HCT116 (cell line): ENCODE measurements around the gene PRSS53. TPM values are rescaled to one million over a fixed set of nuclear protein-coding genes. Genes with fewer than 3 reads are reported as not detected.

Experiments used
- ATAC-seq: fragments of 200-7000 bp; cut with Tn5 transposase; 2 replicates; pipeline ENCODE4 v1.9.1; 2020; ENCODE audit warnings: mild to moderate bottlenecking, moderate library complexity
- BruUV-seq: library from RNA; stranded (reverse); fragments of 400-500 nt; replicated peaks from 2 replicates; lab custom pipeline; 2021; lab: Mats Ljungman, UMichigan
- CTCF ChIA-PET: fragments of 300-600 bp; sonication (Branson Sonifier 250); formaldehyde crosslinking; loops from one replicate; lab custom pipeline; 2021; ENCODE audit warnings: antibody characterized with exemption; lab: Charles Lee
- POLR2A ChIA-PET: fragments of 300-600, 350-600 bp; sonication (Branson Sonifier 250); formaldehyde crosslinking; loops from one replicate; lab custom pipeline; 2021; ENCODE audit warnings: antibody characterized with exemption; lab: Charles Lee
- RAD21 ChIA-PET, 2 experiments: fragments of 300-600 bp; sonication (Branson Sonifier 250); formaldehyde crosslinking; loops; one replicate each; lab custom pipeline; 2023; ENCODE audit warnings: low total read pairs in 2 of 2; ENCODE audit not compliant: uncharacterized antibody in 2 of 2, unreplicated experiment in 2 of 2, low non-redundant PET in 1 of 2; lab: Charles Lee
- DNase-seq: peaks from one replicate; pipeline ENCODE4 v3.0.0-alpha.2; 2010; ENCODE audit warnings: low read depth, low spot score
- H2AFZ ChIP-seq: fragments of 200-600 bp; shearing (Covaris generic), sonication (generic); 2 replicates; pipeline ENCODE4 v1.6.1; 2017; ENCODE audit warnings: low read depth, mixed run types, mixed read lengths, antibody characterized with exemption, low read length; ENCODE audit not compliant: poor library complexity, severe bottlenecking
- H3K27ac ChIP-seq: 2 replicates; pipeline ENCODE4 v1.5.1; 2012; ENCODE audit warnings: low read depth, low read length
- H3K27me3 ChIP-seq: fragments of 200-600 bp; sonication (generic); 2 replicates; pipeline ENCODE4 v1.6.1; 2016; ENCODE audit warnings: mixed run types, low read length, mixed read lengths; ENCODE audit not compliant: insufficient read depth
- H3K36me3 ChIP-seq, 2 experiments: fragments of 200-500 bp in 1 of 2; fragments of 200-600 bp in 1 of 2; sonication (Bioruptor generic) in 1 of 2; sonication (generic) in 1 of 2; 2 replicates each; pipeline versions ENCODE4 v1.5.1 to v1.6.1; 2014 to 2016; ENCODE audit warnings: low read length in 2 of 2, inconsistent platforms in 1 of 2, mixed read lengths in 1 of 2, mixed run types in 1 of 2; ENCODE audit not compliant: insufficient read depth in 2 of 2, control insufficient read depth in 1 of 2
- H3K4me1 ChIP-seq, 2 experiments: fragments of 200-600 bp in 1 of 2; sonication (generic) in 1 of 2; 2 replicates each; pipeline versions ENCODE4 v1.5.1 to v1.6.1; 2012 to 2017; ENCODE audit warnings: low read length in 2 of 2, inconsistent platforms in 1 of 2, mild to moderate bottlenecking in 1 of 2, mixed read lengths in 1 of 2, mixed run types in 1 of 2, moderate library complexity in 1 of 2; ENCODE audit not compliant: insufficient read depth in 2 of 2, control insufficient read depth in 1 of 2
- H3K4me2 ChIP-seq: fragments of 200-600 bp; sonication (generic); 2 replicates; pipeline ENCODE4 v1.6.1; 2017; ENCODE audit warnings: mixed run types, low read length, mixed read lengths
- H3K4me3 ChIP-seq, 2 experiments: fragments of 200-600 bp in 1 of 2; sonication (generic) in 1 of 2; replicated peaks in 1 of 2; 2 replicates each; pipeline ENCODE4 v1.5.1; 2011 to 2016; ENCODE audit warnings: low read length in 2 of 2, control low read depth in 1 of 2, low read depth in 1 of 2, mild to moderate bottlenecking in 1 of 2, mixed read lengths in 1 of 2, mixed run types in 1 of 2
- H3K79me2 ChIP-seq: fragments of 200-600 bp; sonication (generic); 2 replicates; pipeline ENCODE4 v1.6.1; 2017; ENCODE audit warnings: mild to moderate bottlenecking, mixed run types, low read length, moderate library complexity, mixed read lengths; ENCODE audit not compliant: insufficient read depth
- H3K9ac ChIP-seq: fragments of 200-600 bp; sonication (generic); 2 replicates; pipeline ENCODE4 v1.6.1; 2016; ENCODE audit warnings: low read length, mixed read lengths
- H3K9me2 ChIP-seq: fragments of 200-600 bp; sonication (generic), shearing (Covaris generic); 2 replicates; pipeline ENCODE4 v1.6.1; 2017; ENCODE audit warnings: mixed run types, mild to moderate bottlenecking, moderate library complexity; ENCODE audit not compliant: insufficient read depth
- H3K9me3 ChIP-seq, 2 experiments: fragments of 200-500 bp in 1 of 2; fragments of 200-600 bp in 1 of 2; sonication (Bioruptor generic) in 1 of 2; sonication (generic) in 1 of 2; 2 replicates each; pipeline ENCODE4 v1.6.1; 2014 to 2017; ENCODE audit warnings: low read length in 2 of 2, mixed read lengths in 2 of 2, inconsistent platforms in 1 of 2, low read depth in 1 of 2, mild to moderate bottlenecking in 1 of 2, mixed run types in 1 of 2, moderate library complexity in 1 of 2; ENCODE audit not compliant: control insufficient read depth in 1 of 2, insufficient read depth in 1 of 2
- H4K20me1 ChIP-seq: fragments of 200-600 bp; sonication (generic), shearing (Covaris generic); 2 replicates; pipeline ENCODE4 v1.6.1; 2017; ENCODE audit warnings: mixed run types, mild to moderate bottlenecking, moderate library complexity; ENCODE audit not compliant: insufficient read depth
- CBX3 ChIP-seq: IDR thresholded peaks from 2 replicates; pipeline ENCODE4 v1.6.1; 2012; ENCODE audit warnings: low read depth
- EGR1 ChIP-seq: IDR thresholded peaks from 2 replicates; pipeline ENCODE4 v1.6.1; 2012; ENCODE audit warnings: low read depth
- ELF1 ChIP-seq: IDR thresholded peaks from 2 replicates; pipeline ENCODE4 v1.6.1; 2012; ENCODE audit warnings: low read depth, borderline replicate concordance
- FOSL1 ChIP-seq: IDR thresholded peaks from 2 replicates; pipeline ENCODE4 v1.6.1; 2012; ENCODE audit warnings: low read depth
- JUND ChIP-seq: IDR thresholded peaks from 2 replicates; pipeline ENCODE4 v1.6.1; 2012
- POLR2A ChIP-seq: IDR thresholded peaks from 2 replicates; pipeline ENCODE4 v1.7.0; 2011; ENCODE audit warnings: borderline replicate concordance; ENCODE audit not compliant: insufficient read depth, insufficient read length; ENCODE audit errors: extremely low read depth
- POLR2AphosphoS5 ChIP-seq: IDR thresholded peaks from 2 replicates; pipeline ENCODE4 v1.6.1; 2011; ENCODE audit warnings: mild to moderate bottlenecking, low read depth, low read length, moderate library complexity
- RAD21 ChIP-seq: IDR thresholded peaks from 2 replicates; pipeline ENCODE4 v1.6.1; 2012; ENCODE audit warnings: low read depth, mild to moderate bottlenecking
- SIN3A ChIP-seq: IDR thresholded peaks from 2 replicates; pipeline ENCODE4 v1.6.1; 2012; ENCODE audit warnings: low read depth
- SP1 ChIP-seq: IDR thresholded peaks from 2 replicates; pipeline ENCODE4 v1.6.1; 2012; ENCODE audit warnings: low read depth
- SRF ChIP-seq: IDR thresholded peaks from 2 replicates; pipeline ENCODE4 v1.6.1; 2012; ENCODE audit warnings: low read depth
- TCF7L2 ChIP-seq: IDR thresholded peaks from 2 replicates; pipeline ENCODE4 v1.7.0; 2011; ENCODE audit warnings: borderline replicate concordance, inconsistent platforms; ENCODE audit not compliant: insufficient read depth, insufficient read length; ENCODE audit errors: extremely low read depth
- YY1 ChIP-seq: IDR thresholded peaks from 2 replicates; pipeline ENCODE4 v1.6.1; 2011; ENCODE audit warnings: low read length, low read depth, moderate library complexity, mild to moderate bottlenecking; ENCODE audit not compliant: insufficient replicate concordance; ENCODE audit errors: extremely low read depth
- ZFX ChIP-seq: fragments of 450-650 bp; IDR thresholded peaks from 2 replicates; pipeline ENCODE4 v1.6.1; 2017
- ZNF274 ChIP-seq: fragments of 200-500 bp; sonication (Bioruptor generic); IDR thresholded peaks from 2 replicates; pipeline ENCODE4 v1.6.1; 2014; ENCODE audit warnings: mild to moderate bottlenecking, low read depth, low read length, inconsistent platforms
- intact Hi-C: fragments of 100-400 bp; cut with micrococcal nuclease; formaldehyde crosslinking; loops from 2 replicates; pipeline ENCODE4 v1.10.0; 2022
- total RNA-seq: library from RNA; stranded (reverse); gene quantifications from one replicate; pipeline ENCODE4 v1.2.1, GENCODE V29; 2021; ENCODE audit not compliant: unreplicated experiment
- TF ChIP-seq, protein P1 (sequence below), 3 experiments: fragments of 200-600 bp in 1 of 3; sonication (generic) in 1 of 3; IDR thresholded peaks in 2 of 3; conservative IDR thresholded peaks in 1 of 3; 2 replicates each; pipeline ENCODE4 v1.5.1; 2012 to 2017; ENCODE audit warnings: low read depth in 2 of 3, low read length in 2 of 3, antibody characterized with exemption in 1 of 3, borderline replicate concordance in 1 of 3, control low read depth in 1 of 3, mild to moderate bottlenecking in 1 of 3, mixed read lengths in 1 of 3, mixed run types in 1 of 3, moderate library complexity in 1 of 3; ENCODE audit not compliant: insufficient read depth in 1 of 3
- TF ChIP-seq, protein P2 (sequence below): IDR thresholded peaks from 2 replicates; pipeline ENCODE4 v1.6.1; 2012; ENCODE audit warnings: low read depth
- TF ChIP-seq, protein P3 (sequence below): IDR thresholded peaks from 2 replicates; pipeline ENCODE4 v1.6.1; 2011; ENCODE audit warnings: mild to moderate bottlenecking, low read length, moderate library complexity; ENCODE audit not compliant: insufficient replicate concordance; ENCODE audit errors: extremely low read depth
- TF ChIP-seq, protein P4 (sequence below): IDR thresholded peaks from 2 replicates; pipeline ENCODE4 v1.6.1; 2012
- TF ChIP-seq, protein P5 (sequence below): IDR thresholded peaks from 2 replicates; pipeline ENCODE4 v1.6.1; 2012

PRSS53 gene
- total RNA-seq, 1 experiment from 2014 or later, result 11.6 TPM

DNA sequence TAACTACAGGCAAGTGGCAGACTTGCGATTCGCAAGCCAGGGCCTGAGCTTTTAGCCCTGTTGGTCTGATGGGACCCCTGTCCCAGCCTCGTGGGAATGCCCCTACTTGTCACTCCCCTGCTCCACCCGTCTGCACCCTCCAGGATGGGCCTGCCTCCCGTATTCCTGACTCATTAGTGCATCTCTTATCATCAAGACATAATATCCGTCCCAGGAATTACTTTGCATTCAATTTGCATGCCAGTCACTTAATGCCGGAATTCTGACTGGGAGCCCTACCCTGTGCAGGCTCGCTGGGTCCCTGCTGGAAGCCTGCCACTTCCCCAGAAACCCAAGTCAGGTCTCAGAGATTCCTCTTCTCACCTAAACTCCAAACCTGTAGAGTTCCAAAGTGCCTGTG is 3.3 kb downstream of the PRSS53 start:
- H3K4me2 ChIP-seq, result no peak overlapping the region
- no peak overlapping the region for H2AFZ ChIP-seq
- no peaks in the 10 kb centered on the region for H4K20me1 ChIP-seq
- intact Hi-C loops, result no loop called here
- H3K4me3 ChIP-seq, result no peak overlapping the region
- DNase-seq (no peak), ATAC-seq (no peak)
- BruUV-seq, result no TSS peak
- POLR2A ChIA-PET, result no interaction called here
- no peak overlapping the region for H3K9ac ChIP-seq
- RAD21 ChIA-PET, result no interaction called here
- no peaks in the 10 kb centered on the region for H3K27me3 ChIP-seq
- H3K4me1 ChIP-seq, result peaks cover 0 to 11% of the 10 kb centered on the region in 2 experiments; a peak in 1 of 4 replicates
- no peaks in the 10 kb centered on the region for H3K9me3 ChIP-seq
- H3K36me3 ChIP-seq, result peaks cover 0 to 6% of the 10 kb centered on the region in 2 experiments; a peak in 2 of 4 replicates
- H3K9me2 ChIP-seq, result no peaks in the 10 kb centered on the region
- TF ChIP-seq JUND, result no peak
- TF ChIP-seq POLR2AphosphoS5, result no peak
- no peak for TF ChIP-seq TCF7L2
- no peak for TF ChIP-seq ELF1
- TF ChIP-seq ZFX, result no peak
- TF ChIP-seq YY1, result no peak
- no peak for TF ChIP-seq SP1
- TF ChIP-seq CBX3, result no peak
- TF ChIP-seq SIN3A, result no peak
- TF ChIP-seq SRF, result no peak
- TF ChIP-seq, protein P1, sequence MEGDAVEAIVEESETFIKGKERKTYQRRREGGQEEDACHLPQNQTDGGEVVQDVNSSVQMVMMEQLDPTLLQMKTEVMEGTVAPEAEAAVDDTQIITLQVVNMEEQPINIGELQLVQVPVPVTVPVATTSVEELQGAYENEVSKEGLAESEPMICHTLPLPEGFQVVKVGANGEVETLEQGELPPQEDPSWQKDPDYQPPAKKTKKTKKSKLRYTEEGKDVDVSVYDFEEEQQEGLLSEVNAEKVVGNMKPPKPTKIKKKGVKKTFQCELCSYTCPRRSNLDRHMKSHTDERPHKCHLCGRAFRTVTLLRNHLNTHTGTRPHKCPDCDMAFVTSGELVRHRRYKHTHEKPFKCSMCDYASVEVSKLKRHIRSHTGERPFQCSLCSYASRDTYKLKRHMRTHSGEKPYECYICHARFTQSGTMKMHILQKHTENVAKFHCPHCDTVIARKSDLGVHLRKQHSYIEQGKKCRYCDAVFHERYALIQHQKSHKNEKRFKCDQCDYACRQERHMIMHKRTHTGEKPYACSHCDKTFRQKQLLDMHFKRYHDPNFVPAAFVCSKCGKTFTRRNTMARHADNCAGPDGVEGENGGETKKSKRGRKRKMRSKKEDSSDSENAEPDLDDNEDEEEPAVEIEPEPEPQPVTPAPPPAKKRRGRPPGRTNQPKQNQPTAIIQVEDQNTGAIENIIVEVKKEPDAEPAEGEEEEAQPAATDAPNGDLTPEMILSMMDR (IDR thresholded peaks at IDR 0.05 in 2 of 3, conservative IDR thresholded peaks at IDR 0.05 in 1 of 3; ENCODE audit: borderline replicate concordance in 1 of 3, insufficient read depth in 1 of 3, low read depth in 2 of 3, low read length in 2 of 3), result no peak
- no peak for TF ChIP-seq RAD21
- TF ChIP-seq, protein P2, sequence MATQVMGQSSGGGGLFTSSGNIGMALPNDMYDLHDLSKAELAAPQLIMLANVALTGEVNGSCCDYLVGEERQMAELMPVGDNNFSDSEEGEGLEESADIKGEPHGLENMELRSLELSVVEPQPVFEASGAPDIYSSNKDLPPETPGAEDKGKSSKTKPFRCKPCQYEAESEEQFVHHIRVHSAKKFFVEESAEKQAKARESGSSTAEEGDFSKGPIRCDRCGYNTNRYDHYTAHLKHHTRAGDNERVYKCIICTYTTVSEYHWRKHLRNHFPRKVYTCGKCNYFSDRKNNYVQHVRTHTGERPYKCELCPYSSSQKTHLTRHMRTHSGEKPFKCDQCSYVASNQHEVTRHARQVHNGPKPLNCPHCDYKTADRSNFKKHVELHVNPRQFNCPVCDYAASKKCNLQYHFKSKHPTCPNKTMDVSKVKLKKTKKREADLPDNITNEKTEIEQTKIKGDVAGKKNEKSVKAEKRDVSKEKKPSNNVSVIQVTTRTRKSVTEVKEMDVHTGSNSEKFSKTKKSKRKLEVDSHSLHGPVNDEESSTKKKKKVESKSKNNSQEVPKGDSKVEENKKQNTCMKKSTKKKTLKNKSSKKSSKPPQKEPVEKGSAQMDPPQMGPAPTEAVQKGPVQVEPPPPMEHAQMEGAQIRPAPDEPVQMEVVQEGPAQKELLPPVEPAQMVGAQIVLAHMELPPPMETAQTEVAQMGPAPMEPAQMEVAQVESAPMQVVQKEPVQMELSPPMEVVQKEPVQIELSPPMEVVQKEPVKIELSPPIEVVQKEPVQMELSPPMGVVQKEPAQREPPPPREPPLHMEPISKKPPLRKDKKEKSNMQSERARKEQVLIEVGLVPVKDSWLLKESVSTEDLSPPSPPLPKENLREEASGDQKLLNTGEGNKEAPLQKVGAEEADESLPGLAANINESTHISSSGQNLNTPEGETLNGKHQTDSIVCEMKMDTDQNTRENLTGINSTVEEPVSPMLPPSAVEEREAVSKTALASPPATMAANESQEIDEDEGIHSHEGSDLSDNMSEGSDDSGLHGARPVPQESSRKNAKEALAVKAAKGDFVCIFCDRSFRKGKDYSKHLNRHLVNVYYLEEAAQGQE, result no peak
- no peak for TF ChIP-seq EGR1
- no peak for TF ChIP-seq ZNF274
- TF ChIP-seq, protein P3, sequence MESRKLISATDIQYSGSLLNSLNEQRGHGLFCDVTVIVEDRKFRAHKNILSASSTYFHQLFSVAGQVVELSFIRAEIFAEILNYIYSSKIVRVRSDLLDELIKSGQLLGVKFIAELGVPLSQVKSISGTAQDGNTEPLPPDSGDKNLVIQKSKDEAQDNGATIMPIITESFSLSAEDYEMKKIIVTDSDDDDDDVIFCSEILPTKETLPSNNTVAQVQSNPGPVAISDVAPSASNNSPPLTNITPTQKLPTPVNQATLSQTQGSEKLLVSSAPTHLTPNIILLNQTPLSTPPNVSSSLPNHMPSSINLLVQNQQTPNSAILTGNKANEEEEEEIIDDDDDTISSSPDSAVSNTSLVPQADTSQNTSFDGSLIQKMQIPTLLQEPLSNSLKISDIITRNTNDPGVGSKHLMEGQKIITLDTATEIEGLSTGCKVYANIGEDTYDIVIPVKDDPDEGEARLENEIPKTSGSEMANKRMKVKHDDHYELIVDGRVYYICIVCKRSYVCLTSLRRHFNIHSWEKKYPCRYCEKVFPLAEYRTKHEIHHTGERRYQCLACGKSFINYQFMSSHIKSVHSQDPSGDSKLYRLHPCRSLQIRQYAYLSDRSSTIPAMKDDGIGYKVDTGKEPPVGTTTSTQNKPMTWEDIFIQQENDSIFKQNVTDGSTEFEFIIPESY, result no peak
- TF ChIP-seq, protein P4, sequence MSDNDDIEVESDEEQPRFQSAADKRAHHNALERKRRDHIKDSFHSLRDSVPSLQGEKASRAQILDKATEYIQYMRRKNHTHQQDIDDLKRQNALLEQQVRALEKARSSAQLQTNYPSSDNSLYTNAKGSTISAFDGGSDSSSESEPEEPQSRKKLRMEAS, result no peak
- TF ChIP-seq, protein P5, sequence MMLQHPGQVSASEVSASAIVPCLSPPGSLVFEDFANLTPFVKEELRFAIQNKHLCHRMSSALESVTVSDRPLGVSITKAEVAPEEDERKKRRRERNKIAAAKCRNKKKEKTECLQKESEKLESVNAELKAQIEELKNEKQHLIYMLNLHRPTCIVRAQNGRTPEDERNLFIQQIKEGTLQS, result no peak
- TF ChIP-seq FOSL1, result no peak
- TF ChIP-seq POLR2A, result no peak
- TF ChIP-seq, all 23 proteins: peak for 0
- H3K79me2 ChIP-seq, result peaks cover 1% of the 10 kb centered on the region; the same call in 1 of the 2 replicates
- no peak overlapping the region for H3K27ac ChIP-seq
- CTCF ChIA-PET, result interaction anchor here (0.6 kb wide), 1 partner anchor 10 kb away, joined by 3 read pairs; no protein-coding TSS in a partner anchor
